ENCODE data around the gene SMC3. TPM values are rescaled to one million over a fixed set of nuclear protein-coding genes. Genes with fewer than 3 reads are reported as not detected.
A peak's percentile ranks its signal among the peaks of the same experiment; 100 is the strongest.
"Not testable (repeated sequence)": the region's sequence is repeated elsewhere in the genome, so short reads cannot be mapped to it uniquely, and the experiment has no call there.

Gene SMC3
- total RNA-seq: 16.8 and 23.8 TPM in 2 replicates

- peak; percentile 93 for DNase-seq (ENCODE audit: extremely low read depth, low read depth, low spot score)
These were observed at the start of gene SMC3 for GRCh38 chr10:110567201-110568054. SMC3 (plus strand) TSS chr10:110567695; CDS start chr10:110567817, 122 bp downstream.

- no peak for DNase-seq (ENCODE audit: extremely low read depth, low read depth, low spot score)
These were observed 45.0 kb upstream of the SMC3 start for GRCh38 chr10:110522365-110522988.

DNA sequence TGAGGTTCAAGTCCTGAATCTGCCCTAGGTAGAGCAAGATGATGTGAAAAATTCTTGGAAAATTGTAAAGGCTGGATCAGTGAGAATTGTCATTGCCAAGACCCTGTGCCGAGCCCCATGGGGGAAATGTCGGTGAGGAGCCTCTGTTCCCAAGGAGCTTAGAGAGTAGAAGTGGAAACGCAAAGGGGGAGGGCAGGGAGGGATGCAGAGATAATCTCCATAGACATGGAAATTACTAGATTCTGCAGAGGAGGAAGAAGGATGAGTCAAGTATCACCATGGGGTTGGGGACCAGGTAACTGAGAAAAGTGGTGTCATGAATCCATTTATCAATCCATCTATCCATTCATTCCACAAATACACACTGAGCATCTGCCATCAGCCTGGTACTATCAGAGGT lies 43.8 kb upstream of the SMC3 start:
- no peak for DNase-seq (ENCODE audit: extremely low read depth, low read depth, low spot score)

DNA sequence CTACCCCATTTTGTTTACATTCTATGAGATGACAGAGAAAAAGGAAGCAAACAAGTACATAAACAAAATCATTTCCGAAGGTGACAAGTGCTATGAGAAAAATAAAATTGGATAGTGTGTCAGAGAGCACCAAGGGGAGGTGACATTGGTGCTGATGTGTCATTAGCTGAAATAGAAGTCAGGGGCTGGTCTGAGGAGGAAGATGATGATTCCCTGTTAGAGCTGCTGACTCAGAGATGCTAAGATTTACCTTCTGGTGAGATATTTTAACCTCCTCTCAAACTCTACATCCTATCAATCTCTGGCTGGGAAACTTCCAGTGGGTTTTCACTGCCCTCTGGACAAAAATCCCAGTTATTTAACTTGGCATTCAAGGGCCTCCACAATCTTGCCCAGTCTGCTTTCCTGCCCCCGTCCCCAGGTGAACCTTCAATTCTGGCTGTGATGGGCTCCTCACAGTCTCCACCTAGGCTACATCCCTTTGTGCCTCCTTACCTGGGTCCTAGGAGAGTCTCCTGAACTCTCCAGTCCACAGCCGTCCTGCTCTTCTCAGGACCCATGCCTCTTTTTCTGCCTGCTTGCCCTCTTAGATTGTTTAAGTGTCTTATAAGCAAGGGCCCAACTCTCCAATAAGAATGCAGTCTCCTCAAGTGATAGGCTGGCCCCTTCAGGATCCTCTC lies 43.2 kb upstream of the SMC3 start:
- no peak for DNase-seq (ENCODE audit: extremely low read depth, low read depth, low spot score)

GRCh38 chr10:110524859-110525232 lies 42.6 kb upstream of the SMC3 start:
- DNase-seq (ENCODE audit: extremely low read depth, low read depth, low spot score): no peak

- no peak for DNase-seq (ENCODE audit: extremely low read depth, low read depth, low spot score)
These were observed 41.9 kb upstream of the SMC3 start for GRCh38 chr10:110525349-110526260.

GRCh38 chr10:110527731-110528171 lies 39.7 kb upstream of the SMC3 start:
- no peak for DNase-seq (ENCODE audit: extremely low read depth, low read depth, low spot score)

GRCh38 chr10:110528224-110528996 lies 39.1 kb upstream of the SMC3 start:
- DNase-seq (ENCODE audit: extremely low read depth, low read depth, low spot score): no peak

GRCh38 chr10:110528997-110529524 lies 38.4 kb upstream of the SMC3 start:
- DNase-seq (ENCODE audit: extremely low read depth, low read depth, low spot score): not testable (repeated sequence)

GRCh38 chr10:110529596-110530011 lies 37.9 kb upstream of the SMC3 start:
- DNase-seq (ENCODE audit: extremely low read depth, low read depth, low spot score): no peak

DNA sequence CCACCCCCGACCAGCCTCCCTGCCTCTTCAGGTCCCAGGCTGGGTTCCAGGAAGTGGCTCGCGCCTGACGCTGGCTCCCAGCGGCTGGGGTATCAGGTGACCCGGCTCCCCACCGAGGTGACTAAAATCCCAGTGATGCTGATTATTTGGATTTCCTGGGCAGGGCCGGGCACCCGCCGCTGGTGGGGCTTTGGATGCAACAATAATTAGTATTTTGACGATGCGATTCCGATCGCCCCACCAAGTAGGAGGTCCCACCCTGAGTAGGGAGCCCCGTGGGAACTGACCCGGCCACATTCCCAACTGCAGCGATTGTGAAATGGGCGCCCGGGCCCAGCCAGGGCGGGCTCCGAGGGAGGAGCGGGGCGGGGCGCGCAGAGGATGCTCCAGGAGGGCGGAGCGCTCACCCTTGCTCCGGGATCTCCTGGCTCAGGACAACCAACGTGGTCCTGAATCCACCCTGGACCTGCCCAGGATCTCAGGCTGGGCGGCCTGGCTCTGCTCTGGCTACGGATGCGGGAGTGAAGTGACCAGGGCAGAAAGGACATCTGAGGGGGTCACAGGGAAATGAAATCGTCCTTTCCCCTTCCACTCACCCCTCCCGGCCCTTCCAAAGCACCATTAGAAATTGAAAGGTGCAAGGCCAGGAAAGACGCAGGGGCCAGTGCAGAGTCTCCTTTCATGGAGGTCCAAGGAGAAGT lies 37.2 kb upstream of the SMC3 start:
- no peak for DNase-seq (ENCODE audit: extremely low read depth, low read depth, low spot score)

DNA sequence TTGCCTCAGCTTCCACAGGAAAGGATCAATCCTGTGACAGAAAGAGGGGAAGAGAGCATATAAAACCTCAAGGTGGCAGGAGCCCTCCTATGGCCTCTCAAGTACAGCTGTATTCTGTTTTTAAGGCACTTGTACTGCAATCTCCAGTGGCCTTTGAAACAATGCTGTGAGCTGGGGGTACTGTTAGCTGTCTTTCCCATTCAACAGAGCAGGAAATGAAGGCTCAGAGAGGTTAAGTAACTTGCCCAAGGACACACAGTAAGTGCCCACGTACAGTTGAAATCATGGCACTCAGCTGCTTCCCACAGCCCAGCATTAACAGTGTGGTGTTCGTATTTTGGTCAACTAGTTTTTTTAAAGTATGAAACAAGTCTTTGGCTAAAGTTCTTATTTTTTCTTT lies 35.8 kb upstream of the SMC3 start:
- no peak for DNase-seq (ENCODE audit: extremely low read depth, low read depth, low spot score)

DNA sequence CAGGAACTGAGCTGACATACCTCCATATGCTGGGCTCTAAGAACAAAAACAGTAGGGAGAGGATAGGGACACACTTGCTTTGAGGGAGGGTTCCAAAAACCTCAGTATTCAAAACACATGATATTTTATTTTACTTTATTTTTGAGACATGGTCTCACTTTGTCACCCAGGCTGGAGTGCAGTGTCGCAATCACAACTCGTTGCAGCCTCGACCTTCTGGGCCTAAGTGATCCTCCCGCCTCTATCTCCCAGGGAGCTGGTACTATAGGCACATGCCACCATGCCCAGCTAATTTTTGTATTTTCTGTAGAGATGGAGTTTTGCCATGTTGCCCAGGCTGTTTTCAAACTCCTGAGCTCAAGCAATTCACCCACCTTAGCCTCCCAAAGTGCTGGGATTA lies 34.9 kb upstream of the SMC3 start:
- not testable (repeated sequence) for DNase-seq (ENCODE audit: extremely low read depth, low read depth, low spot score)

DNA sequence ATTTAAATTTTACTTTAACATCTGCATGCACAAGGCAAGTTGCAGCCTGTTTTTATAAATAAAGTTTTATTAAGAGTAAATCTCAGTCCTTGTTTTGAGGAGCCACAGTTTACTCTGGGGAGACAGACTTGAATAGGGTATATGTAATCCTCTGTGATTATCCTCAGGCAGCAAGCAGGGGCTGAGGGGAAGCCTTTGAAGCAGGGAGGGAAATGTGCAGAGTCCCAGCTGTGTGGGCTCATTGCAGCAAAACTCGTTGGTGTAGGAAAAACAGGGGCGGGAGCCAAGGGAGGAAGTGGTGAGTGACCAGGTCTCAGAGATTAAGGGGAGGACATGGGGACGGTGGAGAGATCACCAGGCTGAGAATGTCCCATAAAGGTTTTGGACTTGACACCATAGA lies 34.3 kb upstream of the SMC3 start:
- DNase-seq (ENCODE audit: extremely low read depth, low read depth, low spot score): no peak

GRCh38 chr10:110534571-110534970 lies 32.9 kb upstream of the SMC3 start:
- no peak for DNase-seq (ENCODE audit: extremely low read depth, low read depth, low spot score)

DNA sequence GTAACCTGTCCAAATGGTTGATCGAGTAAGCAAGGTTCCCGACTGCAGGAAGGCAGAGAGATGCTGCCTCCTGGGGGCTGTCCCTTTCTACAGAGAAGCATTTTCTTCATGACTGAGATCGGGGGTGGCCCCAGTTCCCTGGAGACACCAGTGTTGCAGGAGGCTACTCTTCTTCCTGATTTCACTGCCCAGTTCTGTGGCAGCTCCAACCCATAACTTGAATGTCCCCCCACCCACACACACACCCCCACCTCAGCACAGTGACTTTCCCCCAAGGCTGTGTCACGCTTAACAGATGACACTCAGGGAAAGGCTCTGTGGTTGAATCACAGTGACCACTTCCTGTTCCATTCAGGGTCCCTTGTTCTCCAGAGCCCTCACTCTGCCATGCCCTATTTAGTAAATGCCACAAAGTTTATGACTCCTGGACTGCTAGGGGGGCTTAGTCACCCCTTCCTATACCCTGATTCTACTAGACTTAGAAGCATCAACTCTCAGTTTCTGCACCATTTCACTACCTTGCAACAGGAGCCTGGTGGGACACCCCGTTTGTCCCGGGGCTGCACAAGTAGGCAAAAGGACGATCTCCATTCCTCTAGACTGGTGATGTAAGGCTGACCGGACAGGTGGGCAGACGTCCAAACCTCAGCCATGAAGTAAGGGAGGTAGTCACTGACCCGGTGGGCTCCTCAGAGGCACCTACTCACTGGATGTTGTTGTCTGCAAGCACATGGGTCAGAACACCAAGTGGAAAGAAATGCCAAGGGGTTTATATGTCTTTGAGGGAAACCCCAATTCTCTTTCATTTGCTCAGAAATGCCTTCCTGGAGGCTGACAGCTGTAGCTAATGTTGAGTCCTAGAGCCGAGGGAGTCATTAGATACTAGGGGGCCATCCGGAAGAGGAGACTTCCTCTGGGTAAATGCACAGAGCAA lies 31.3 kb upstream of the SMC3 start:
- DNase-seq (ENCODE audit: extremely low read depth, low read depth, low spot score): no peak

GRCh38 chr10:110539091-110539490 lies 28.4 kb upstream of the SMC3 start:
- no peak for DNase-seq (ENCODE audit: extremely low read depth, low read depth, low spot score)

- no peak for DNase-seq (ENCODE audit: extremely low read depth, low read depth, low spot score)
These were observed 27.5 kb upstream of the SMC3 start for GRCh38 chr10:110540031-110540430.
